EH (cell line): ENCODE measurements around the gene SRGAP3.

ENCODE experiments used
- DNase-seq: peaks from one replicate; pipeline ENCODE4 v3.0.0-alpha.2; 2015; ENCODE audit warnings: low read depth

SRGAP3 gene

DNA sequence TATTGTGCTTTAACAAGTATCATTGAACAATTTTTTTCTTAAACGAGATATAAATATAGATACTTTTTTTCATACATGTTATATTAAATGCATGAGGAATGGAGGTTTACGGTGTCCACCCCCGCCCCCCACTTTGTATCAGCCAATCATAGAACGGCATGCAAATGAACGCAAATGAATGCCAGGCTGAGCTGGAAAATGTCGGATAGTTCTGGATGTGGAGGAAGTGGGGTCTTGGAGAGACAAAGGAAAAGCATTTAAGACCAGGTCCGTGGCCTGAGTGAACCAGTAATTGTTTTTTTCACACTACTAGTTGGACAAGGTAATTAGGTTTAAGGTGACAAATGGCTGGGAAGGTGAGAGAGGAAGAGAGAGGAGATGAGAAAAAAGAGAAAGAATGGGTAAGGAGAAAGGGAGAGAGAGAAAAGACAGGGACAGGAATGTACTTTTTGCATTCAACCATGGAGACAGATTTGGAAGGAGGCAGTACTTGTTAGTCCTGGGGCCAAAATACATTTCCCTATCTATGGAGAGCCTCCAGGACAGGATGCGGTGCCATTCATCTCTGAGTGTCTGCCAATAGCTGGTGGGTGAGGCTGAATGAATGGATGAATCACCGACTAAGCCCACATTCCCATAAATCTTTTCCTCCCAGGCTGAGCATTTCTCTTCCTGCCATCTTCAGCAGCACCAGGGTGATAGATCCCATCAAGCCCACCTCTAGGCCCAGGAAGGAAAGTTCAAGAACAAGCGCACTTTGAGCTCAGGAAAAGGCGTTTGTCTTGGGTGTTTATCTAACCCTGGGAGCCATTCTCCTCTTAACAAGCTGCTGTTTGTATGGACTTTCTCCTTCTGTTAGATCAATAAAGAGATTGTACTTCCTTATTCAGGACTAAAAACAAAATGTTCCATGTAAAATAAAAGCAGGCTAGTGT is 284.7 kb downstream of the SRGAP3 start:
- DNase-seq: peak; percentile 95

DNA sequence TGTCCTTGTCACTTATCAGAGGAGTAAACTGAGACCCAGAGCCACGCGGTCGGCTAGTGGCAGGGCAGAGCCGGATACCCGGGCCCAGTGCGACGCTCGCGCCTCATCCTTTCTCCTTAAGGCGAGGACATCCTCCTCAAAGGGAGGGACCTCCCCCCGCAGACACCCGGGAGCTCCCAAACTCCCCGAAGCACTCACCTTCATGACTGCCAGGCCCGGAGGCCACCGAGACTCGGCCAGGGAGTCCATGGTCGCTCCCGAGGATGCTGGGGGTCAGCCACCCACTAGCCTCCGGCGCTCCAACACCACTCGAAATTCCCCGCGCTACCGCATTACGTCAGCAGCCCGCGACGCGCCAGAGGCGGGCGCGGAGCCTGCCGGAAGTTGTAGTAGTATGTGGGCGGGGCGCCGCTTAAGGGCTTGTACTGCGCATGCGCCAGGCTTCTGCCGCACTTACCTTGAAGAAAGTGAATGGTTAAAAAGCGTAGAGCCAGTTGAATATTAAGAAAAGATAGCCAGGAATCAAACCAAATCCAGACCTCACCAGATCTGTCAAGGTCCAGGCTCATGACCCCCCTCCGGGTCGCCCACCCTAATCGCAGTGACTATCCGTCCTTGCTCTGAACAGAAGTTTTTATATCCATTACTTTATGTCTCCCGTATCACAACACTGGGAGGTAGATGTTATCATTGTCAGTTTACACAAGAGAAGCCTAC is 286.2 kb downstream of the SRGAP3 start, which contains the start of gene RAD18:
TSS of gene RAD18 (minus strand) at position 336 of the 717 bp plus-strand sequence. CDS start at position 249, 87 bp downstream.
- DNase-seq: peak; percentile 90

- peak; percentile 32 for DNase-seq
These were observed 287.1 kb downstream of the SRGAP3 start for GRCh38 chr3:8962226-8962861.

GRCh38 chr3:8959668-8960067 is 289.8 kb downstream of the SRGAP3 start:
- DNase-seq: no peak

- peak; percentile 89 for DNase-seq
These were observed 294.3 kb downstream of the SRGAP3 start for GRCh38 chr3:8954938-8955763.

- no peak for DNase-seq
These were observed 296.1 kb downstream of the SRGAP3 start for GRCh38 chr3:8953313-8953712.

DNA sequence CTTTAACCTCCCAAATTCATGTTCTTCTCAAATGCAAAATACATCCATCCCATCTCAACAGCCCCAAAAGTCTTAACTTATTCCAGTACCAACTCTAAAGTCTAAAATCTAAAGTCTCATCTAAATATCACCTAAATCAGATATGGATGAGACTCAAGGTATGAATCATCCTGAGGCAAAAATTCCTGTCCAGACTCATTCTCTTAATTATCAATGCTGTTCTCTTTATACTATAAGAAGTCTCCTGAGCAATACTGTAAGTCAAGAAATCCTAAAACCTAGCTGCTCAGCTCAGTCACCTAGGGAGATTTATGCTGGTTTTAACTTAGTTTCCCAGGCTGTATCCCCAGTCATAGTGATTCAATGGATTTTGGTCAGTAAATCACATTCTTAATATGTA is 297.3 kb downstream of the SRGAP3 start:
- peak; percentile 24 for DNase-seq

DNA sequence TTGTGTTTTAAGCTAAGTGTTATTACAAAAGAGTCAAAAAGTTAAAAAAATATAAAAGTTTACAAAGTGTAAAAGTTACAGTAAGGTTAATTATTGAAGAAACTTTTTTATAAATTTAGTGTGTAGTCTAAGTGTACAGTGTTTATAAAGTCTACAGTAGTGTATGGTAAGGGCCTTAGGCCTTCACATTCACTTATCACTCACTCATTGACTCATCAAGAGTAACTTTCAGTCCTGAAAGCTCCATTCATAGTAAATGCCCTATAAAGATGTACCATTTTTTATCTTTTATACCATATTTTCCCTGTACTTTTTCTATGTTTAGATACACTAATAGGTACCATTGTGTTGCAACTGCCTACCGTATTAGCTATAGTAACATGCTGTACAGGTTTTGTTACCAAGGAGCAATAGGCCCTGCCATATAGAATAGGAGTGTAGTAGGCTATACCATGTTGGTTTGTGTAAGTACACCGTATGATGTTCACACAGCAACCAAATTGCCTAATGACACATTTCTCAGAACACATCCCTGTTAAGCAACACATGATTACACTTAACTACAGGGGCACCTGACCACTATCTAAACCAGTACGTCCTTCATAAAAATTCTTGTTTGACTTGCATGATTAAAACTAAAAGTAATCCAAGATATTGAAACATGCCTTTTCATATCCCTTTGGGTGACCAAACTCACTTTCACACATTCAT is 303.4 kb downstream of the SRGAP3 start:
- no peak for DNase-seq

DNA sequence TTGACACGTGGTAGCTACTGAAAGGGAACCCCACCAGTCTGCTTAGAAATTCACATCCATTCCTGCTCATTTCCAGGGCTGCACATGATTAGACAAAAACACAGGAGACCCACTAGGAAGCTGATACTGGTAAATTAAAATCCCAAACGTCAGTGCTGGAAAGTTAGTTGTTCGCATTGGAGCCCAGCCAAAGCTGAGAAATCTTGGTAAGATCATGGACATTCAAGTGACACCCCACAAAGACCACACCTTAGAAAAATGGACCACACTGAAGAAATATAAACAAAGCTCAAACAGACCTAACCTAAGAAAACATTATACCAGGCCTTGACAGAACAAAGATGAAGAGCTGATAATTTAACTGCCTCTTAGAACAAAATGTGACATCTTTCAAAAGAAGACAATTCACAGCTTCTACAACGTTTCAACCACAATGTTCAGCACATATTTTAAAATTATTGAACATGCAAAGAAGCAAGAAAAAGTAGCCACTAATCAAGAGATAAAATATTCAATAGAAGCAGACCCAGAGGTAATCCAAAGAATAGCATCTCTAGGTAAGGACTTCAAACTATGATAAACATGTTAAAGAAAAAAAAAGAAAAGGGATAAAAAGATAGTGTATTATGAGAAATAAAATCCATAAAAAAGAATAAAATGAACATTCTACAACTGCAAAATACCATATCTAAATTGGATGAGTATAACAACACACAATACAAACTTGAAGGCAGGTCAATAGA is 306.5 kb downstream of the SRGAP3 start:
- DNase-seq: no peak

DNA sequence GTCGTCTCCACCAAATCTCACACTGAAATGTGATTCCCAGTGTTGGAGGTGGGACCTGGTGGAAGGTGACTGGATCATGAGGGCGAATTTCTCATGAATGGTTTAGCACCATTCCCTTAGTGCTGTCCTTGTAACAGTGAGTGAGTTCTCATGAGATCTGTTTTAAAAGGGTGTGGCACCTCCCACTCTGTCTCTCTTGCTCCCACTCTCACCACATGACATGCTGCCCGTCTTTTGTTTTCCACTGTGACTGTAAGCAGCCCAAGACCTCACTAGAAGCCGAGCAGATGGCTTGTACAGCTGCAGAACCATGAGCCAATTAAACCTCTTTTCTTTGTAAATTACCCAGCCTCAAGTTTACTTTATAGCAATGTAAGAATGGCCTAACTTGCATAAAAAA is 307.3 kb downstream of the SRGAP3 start:
- DNase-seq: no peak

DNA sequence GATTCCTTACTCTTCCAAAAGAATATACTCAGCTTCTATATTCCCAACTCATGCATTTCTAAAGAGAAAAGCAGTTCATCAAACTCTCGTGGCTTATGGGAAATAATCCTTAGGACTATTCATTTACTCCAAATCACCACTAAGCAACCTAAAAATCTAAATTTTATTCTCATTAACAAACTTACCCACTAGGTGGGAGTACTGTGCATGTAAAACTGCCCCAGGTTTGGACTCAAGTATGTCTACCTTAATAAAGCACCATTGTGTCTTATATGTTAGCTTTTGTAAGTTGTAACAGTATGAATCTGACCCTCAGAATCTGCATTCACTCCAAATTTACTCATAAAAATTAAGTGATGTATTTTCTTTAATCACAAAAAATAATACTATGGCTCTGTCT is 311.4 kb downstream of the SRGAP3 start:
- peak; percentile 59 for DNase-seq

DNA sequence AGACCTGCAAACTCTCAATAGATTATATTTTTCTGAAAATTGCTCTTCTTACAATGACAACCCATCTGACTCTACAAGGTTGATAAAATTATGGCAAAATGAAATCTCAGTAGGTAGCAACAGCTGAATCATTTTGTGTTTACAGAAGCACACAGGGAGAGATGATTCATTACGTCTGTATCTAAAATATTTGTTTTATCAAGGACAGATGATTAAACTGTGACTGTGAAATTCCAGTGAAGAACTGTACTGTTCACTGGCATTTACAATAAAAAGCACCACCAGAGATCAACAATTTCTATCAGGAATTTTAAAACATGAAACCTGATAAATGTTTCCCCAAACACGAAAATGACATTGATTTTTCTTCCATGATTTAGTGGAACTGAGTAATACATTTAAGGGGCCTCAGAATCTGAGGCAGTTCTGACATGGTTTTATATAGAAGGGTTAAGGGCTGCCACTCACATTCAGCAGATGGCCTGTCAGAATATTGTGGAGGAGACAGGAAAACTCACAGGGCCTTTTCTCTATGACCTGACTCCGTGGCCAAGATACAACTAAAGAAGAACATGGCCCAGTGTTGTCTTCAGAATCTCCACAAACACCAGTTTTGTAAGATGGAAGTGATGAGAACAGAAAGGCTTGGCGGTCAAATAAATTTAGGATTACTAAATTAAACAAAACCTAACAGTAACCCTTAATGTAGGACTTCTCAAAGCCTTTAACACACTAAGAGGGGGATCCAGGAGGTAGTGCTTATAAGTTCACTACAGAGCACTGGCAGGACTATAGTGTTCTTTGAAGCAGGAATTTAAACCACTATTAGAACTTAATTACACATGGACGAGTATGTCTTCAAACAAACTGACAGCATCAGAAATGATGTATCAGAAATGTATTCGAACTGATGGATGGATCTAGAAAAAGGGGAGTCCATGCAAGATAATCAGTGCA is 312.1 kb downstream of the SRGAP3 start:
- DNase-seq: peak; percentile 91

- no peak for DNase-seq
These were observed 316.9 kb downstream of the SRGAP3 start for GRCh38 chr3:8932507-8932906.

DNA sequence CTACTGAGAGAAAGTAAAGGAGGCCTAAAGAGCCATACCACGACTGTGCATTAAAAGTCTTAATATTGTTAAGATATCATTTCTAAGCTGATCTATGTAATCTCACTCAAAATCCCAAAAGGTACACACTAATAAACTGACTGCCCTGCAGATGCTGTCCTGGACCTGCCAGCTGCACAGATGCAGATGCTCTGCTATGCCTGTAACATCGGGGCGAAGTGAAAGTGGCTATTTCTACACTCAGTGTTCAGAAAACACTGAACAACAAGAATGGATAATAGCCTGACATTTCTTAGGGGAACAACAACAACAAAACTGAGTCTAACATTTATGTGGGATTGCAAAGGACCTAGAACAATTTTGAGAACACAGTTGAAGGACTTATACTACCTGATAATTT is 318.1 kb downstream of the SRGAP3 start:
- DNase-seq: peak; percentile 18
